ENCODE measurements around the gene PKP3. TPM values are rescaled to one million over a fixed set of nuclear protein-coding genes. Genes with fewer than 3 reads are reported as not detected.

Gene PKP3
- total RNA-seq, 1 donor from 2014 or later = 0.68 TPM

DNA sequence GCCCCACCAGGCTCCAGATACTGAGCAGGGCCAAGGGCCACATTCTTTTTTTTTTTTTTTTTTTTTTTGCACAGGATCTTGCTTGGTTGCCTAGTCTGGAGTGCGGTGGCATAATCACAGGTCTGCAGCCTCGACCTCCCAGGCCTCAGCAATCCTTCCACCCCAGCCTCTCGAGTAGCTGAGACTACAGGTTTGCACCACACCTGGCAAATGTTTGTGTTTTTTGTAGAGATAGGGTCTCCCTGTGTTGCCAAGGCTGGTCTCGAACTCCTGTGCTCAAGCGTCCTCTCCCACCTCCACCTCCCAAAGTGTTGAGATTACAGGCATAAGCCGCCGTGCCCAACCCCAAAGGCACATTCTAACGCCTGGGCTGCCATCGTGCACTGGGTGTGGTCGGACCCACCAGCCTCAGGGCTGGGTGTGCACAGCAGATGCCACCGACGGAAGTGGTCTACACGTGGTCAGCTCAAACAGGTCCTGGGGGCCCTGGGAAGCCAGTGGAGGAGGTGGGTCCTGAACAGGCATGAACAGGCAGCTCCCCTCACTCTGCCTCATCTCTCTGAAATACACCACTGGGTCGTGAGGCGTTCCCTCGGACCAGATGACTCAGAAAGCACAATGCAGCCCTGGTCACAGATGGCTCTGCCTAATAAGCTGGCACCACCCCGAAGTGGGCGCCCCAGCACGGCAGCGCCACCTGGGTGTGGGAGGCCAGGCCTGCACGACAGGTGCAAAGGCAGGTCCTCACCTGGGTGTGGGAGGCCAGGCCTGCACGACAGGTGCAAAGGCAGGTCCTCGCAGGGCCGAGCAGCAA is 29.9 kb upstream of the PKP3 start:
- DNase-seq = peak; percentile 44

DNA sequence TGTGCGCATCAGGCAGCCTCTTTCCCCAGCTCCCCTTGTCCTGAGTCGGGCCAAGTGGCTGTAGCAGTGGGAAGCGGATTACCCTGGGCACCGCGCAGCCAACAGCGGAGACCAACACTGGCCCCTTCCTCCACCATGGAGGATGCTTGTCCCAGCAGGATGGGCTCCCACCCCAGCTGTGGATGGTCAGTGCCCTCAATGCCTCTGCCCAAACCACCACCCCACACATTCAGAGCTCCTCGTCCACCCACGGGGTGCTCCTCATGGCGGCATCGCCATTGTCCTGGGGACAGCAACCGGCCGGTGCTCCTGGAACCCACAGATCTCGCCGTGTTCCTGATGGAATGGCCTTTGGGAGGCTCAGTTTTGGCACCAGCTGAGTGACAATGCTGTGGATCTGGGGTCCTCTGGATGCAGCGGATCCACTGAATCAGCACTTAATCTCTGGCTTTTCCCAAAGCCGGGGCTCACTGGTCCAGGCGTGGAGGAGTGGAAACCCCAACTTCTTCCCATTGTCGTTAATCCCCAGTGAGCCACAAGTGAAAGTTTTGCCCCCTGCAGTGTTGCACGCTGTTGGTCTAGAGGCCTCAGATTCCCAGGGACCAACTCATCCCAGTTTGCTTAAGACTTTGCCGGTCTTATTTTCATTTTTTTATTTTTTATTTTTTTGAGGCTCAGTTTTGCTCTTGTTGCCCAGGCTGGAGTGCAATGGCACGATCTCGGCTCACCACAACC is 28.9 kb upstream of the PKP3 start:
- DNase-seq = no peak

DNA sequence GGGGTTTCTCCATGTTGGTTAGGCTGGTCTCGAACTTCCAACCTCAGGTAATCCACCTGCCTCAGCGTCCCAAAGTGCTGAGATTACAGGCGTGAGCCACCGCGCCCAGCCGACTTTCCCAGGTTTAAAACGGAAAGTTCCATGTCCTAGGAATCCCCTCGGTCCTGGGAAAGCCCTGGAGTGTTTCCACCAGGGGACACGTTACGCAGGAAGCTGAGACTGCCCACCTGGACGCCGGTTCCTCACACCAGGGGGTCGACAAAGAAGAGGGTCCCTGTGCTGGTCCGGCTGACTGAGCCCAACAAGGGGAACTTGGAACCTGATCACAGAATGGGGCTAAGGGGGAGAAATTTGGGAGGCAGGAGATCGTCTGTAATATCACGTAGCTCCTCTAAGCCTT is 28.2 kb upstream of the PKP3 start:
- DNase-seq = no peak

DNA sequence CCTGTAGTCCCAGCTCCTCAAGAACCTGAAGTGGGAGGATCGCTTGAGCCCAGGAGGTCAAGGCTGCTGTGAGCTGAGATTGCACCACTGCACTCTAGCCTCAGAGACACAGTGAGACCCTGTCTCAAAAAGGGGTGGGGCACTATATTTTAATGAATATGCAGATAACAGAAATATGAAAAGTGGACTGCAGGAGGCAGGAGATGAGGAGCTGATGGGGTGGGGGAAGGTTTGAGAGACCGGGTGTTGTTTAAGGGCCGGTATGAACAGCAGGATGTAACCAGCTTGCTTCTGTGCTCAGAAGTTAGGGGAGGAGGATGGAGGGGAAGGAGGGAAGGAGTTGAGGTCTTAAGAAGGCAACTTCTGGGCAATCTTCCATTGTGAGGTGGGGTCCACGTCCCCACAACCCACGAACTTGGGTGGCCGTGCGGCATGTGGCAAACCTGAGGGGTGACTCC is 26.0 kb upstream of the PKP3 start:
- no peak for DNase-seq

DNA sequence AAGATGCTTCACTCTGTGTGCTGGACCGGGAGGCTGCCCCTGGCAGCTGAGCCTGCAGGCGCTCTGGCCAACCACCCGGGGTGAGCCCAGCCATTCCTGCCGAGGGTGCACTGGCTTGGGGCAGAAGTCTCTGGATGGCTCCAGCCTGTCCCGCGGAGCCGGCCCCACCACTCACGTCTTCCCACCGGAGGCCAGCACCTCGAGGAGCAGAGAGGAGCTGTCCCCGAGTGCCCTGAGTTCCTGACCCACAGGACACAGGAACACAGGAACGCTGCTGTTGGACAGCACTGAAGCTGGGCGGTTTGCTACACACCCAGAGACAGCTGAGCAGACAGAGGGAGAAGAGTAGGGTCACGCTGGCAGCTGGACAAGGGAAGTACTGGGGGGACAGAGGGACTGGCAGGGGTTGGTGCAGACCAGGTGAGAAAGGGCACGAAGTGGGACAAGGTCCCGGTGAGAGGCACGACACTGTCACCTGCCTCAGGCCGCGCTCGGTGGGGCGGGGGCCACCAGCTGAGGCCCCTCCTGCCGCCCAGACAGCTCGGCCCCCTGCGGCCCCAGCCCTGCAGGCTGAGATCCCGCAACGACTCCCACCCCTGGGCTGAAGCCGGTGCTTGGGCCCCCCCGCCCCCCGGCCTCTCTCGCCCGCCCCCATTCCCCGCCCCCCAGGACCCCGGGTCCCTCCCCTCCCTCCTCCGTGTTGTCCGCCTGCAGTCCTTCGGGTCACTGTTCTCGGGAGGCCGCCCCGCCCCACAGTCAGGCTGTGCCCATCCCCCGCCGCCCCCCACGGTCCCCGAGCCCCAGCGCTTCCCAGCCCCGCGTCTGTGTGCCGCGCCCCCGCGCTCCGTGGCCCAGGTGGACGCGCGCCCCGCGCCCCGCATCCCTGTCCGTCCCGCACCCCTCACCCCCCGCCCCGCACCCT is 25.3 kb upstream of the PKP3 start:
- no peak for DNase-seq

DNA sequence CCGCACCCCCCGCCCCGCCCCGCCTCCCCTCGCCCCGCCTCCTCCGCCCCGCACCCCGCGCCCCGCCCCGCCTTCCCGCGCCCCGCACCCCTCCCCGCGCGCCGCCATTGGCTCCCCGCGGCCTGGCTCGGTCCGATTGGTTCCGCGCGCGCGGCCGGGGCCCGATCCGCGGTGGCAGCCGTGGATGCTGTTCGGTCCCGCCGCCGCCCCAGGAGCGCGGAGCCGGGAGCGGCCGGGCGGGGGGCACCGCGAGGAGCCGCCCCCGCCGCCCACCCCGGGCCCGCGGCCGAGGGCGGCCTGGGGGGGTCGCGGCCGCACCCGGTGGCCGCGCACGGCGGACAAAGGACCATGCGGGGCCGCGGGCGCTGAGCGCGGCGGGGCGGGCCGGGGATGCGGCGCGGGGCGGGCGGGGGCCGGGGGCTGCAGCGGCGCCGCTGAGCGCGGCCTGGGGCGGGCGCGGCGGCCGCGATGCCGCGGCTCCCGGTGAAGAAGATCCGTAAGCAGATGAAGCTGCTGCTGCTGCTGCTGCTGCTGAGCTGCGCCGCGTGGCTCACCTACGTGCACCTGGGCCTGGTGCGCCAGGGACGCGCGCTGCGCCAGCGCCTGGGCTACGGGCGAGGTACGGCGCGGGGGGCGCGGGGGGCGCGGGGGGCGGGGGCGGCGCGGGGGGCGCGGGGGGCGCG is 24.5 kb upstream of the PKP3 start, which contains the start of gene B4GALNT4:
B4GALNT4 (plus strand) TSS at position 164 of the 683 bp plus-strand sequence; CDS start at position 469, 305 bp downstream.
- DNase-seq = peak; percentile 15

DNA sequence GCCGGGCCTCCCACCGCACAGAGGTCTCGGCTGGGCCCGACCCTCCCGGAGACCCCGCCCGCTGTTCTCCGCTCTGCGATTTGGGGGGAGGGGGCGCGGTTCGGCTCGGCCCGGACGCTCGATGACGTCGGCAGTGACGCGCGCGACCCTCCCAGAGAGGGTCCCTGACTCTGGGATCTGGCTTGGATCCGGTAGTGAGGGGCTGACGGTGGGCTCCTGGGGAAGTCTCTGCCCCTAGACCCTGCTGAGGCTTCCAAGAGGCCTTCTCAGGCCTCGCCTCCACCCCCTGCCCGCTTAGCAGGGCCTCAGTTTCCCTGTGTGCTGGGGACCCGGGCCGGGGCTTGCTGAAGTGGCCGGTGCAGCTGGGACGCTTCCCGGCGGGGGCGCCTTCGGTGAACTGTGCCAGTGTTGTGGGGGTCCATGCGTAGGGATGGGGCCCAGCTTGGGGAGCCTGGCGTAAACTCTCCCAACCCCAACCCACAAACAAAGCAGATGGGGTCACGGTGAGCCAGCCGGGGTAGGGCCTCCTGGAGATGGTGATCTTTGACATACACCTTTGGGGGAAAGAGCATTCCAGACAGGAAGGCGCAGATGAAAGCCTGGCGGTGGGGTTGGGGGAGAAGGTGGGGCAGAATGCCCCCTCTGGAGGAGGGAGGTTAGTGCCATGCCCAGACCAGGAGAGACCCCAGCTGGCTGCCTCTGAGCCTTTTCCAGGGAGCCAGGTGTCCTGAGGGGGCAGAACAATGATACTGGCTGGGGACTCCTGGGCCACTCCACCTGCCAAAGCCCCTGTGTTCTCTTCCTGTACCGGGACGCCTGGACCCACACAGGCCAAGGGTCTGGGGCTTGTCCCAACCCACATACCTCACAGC is 23.7 kb upstream of the PKP3 start:
- DNase-seq = no peak

DNA sequence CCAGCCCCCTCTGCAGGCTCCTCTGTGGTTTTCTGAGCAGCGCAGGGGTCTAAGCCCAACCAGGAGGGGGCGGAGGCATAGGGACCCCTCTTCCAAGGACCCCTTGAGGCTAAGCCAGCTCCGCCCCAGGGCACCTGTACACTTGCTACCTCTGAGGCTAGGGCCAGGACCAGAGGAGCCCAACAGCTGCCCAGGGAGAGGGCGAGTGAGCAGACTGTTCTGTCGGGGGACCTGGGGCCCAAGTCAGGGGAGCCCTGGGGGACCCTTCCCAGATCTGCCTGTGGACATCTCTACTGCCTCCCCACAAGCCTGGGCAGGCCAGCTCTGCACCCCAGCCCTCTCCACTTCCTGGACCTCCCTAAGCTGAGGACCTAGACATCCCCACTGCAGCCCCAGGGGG is 23.0 kb upstream of the PKP3 start:
- no peak for DNase-seq

DNA sequence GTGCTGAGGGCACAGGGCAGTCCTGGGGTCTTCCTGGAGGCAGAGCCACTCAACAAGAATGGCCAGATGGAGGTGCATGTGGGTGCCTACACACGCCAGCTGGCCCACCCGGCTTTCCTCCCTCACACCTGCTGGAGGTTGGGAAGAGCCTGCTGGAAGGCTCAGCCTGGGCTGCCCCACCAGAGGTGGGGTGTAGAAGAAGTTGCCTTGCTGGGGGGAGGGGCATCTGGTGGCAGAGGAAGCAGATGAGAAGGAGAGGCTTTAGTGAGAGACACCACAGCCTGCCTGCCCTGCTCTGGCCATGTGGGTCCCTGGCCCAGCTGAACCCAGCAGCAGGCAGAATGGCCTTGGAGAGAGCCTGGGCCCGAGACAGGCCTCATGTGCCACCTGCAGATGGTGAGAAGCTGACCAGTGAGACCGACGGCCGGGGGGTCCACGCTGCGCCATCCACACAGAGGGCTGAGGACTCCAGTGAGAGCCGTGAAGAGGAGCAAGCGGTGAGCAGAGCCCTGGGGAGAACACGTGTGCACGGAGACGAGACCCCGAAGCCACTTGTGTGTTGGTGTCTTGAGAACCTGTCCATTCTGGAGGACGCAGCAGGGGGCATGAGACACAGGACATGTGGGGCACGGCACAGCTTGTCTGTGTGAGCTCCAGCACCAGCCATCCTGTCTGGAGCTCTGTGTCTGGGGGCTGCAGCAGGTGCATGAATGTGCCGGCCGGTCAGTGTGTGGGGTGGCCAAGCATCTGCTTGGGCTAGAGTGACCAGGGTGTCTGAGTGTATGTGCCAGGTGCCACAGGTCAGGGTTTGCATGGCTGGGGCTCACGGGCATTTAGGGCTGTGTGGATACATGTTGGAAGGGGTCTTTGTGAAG is 22.1 kb upstream of the PKP3 start:
- no peak for DNase-seq

DNA sequence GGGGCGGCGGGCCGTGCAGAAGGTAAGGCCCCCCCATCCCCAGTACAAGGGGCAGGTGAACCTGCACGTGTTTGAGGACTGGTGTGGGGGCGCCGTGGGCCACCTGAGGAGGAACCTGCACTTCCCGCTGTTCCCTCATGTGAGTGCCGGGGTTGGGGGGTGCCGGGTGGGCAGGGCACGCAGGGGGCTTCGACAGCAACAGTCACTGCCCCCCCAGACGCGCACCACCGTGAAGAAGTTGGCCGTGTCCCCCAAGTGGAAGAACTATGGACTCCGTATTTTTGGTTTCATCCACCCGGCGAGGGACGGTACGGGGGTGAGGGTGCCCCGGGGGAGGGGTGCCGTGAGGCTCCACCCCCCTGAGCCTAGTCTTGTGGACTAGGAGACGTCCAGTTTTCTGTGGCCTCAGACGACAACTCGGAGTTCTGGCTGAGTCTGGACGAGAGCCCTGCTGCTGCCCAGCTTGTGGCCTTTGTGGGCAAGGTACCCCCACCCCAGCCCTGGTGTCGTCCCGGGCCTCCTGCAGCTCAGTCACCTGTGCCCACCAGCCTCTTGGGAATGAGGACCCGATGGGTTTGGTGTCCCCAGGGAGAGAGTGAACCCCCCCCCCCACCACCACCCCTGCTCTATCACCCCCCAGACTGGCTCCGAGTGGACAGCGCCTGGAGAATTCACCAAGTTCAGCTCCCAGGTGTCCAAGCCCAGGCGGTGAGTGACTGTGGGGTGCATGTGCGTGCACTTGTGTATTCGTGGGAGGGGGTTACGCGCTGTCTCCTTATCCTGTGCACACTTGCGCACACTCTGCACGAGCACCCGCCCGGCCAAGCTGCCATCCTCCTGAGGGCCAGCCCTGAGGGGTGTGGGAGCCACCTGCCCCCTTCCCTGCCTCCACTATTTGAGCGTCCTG is 20.9 kb upstream of the PKP3 start:
- DNase-seq = no peak

DNA sequence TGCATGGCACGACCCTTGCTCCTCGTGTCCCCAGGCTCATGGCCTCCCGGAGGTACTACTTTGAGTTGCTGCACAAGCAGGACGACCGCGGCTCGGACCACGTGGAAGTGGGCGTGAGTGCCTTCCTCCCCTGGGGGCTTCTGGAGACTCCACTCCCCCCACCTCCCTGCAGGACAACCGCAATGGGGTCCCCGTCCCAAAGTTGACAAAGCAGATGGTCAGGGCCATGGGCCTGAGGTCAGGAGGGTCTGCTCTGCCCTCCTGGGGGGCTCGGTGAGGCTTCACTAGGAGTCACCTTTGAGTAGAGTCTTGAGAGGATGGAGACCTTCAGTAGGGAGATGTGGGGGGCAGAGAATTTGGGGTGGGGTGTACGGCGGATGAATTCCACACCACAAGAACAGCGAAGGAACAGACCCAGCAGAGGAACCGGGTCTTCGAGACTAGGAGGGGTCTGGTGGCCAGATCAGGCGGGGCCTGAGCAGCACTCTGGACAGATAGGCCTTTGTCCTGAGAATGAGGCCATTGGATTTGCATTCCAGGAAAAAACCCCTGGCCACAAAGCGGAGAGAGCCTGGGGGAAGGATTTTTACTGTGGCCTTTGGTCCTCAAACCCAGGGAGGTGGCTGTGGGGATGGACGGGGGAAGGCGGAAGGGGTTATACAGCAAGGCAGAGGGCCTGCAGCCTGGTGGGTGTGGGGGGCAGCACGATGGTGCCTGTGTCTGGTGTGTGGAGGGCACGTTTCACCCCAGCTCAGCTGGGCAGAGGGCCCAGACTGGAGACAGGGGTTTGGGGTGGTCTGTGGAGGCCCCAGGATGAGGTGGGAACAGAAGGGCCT is 20.1 kb upstream of the PKP3 start:
- DNase-seq = no peak

DNA sequence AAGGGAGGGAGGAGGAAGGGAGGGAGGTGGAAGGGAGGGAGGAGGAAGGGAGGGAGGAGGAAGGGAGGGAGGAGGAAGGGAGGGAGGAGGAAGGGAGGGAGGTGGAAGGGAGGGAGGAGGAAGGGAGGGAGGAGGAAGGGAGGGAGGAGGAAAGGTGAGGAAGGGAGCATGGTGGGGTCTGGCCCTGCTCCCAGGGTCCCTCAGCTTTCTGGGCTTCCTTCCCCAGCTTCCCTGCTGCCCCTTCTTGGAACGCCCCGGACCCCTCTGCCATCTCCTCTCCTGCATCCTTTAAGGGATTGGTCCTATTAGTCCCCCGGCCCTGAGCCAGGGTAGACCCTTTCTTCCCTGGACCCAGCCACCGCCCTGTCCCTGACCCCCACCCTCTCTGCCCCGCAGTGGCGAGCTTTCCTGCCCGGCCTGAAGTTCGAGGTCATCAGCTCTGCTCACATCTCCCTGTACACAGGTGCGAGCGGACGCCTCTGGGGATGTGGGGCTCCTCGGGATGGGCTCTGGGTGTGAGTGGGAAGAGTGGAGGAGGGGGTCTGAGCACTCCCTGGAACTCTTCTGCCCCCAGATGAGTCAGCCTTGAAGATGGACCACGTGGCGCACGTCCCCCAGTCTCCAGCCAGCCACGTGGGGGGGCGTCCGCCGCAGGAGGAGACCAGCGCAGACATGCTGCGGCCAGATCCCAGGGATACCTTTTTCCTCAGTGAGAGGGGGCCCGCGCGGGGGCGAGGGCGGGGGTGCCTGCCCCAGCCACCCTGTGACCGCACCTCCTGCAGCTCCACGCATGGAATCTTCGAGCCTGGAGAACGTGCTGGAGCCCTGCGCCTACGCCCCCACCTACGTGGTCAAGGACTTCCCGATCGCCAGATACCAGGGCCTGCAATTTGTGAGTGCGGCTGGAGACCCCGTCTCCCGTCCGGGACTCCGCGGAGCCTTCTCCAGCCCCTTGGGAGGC is 18.7 kb upstream of the PKP3 start:
- DNase-seq = no peak

DNA sequence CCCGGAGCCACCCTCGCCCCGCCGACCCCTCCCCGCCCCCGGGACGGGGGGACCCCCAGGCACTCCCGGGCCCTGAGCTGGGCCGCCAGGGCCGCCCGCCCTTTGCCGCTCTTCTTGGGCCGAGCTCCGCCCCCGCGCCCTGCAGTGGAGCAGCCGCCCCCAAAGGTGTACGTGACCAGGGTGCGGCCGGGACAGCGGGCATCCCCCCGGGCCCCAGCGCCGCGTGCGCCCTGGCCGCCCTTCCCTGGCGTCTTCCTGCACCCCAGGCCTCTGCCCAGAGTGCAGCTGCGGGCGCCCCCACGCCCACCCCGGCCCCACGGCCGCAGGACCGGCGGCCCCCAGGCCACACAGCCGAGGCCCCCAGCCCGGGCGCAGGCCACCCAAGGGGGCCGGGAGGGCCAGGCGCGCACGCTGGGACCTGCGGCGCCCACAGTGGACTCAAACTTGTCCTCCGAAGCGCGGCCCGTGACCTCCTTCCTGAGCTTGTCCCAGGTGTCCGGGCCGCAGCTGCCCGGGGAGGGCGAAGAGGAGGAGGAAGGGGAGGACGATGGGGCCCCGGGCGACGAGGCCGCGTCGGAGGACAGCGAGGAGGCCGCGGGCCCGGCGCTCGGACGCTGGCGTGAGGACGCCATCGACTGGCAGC is 17.4 kb upstream of the PKP3 start:
- no peak for DNase-seq

DNA sequence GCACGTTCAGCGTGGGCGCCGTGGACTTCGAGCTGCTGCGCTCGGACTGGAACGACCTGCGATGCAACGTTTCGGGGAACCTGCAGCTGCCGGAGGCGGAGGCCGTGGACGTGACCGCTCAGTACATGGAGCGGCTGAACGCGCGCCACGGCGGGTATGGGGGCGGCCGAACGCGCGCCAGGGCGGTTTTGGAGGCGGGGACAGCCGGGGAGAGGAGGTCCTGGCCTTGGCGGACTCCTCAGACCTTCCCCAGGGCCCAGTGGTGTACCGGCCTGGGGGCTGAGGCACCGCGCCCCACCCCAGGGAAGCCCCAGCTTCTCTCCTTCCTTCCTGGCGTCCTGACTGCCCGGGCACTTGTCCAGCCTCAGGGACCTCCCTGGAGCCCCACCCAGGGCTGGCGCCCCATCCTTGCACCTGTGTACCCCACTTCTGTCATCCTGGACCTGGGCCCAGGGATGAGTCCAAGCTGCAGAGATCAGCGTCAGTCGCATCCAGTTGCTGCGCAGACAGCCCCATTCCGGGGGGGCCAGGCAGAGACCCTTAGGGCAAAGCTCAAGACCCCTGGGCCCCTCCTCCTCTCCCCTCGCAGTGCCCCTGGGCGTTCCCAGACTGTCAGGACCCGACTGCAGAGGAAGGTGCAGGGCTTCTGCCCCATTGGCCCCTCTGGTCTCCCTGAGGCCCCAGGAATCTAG is 16.7 kb upstream of the PKP3 start:
- DNase-seq = no peak

DNA sequence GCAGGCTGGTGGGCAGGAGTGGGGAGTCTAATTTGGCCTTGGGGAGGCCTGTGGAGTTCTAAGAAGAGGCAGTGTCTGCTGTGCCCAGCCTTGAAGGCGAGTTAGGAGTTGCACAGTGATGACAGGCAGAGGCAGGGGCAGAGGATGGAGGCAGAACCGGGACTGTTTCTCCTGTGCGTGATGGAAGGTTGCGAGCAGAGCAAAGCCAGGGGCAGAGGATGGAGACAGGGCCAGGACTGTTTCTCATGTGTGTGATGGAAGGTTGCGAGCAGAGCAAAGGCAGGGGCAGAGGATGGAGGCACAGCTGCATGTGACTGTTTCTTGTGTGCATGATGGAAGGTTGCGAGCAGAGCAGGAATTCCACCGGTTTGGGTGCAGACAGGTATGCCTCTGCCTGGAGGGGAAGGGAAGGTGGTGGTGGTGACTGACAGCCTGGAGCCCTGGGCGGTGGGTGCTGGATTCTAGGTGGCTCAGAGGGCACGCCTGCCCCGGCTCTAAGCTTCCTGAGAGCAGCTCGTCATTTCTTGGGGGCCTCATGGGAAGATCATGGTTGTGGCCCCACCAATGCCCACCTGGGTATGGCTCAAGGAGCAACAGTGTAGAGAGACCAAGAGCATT is 16.0 kb upstream of the PKP3 start:
- DNase-seq = no peak
